Measurements from ENCODE around the gene SLC12A7.

Gene SLC12A7

DNA sequence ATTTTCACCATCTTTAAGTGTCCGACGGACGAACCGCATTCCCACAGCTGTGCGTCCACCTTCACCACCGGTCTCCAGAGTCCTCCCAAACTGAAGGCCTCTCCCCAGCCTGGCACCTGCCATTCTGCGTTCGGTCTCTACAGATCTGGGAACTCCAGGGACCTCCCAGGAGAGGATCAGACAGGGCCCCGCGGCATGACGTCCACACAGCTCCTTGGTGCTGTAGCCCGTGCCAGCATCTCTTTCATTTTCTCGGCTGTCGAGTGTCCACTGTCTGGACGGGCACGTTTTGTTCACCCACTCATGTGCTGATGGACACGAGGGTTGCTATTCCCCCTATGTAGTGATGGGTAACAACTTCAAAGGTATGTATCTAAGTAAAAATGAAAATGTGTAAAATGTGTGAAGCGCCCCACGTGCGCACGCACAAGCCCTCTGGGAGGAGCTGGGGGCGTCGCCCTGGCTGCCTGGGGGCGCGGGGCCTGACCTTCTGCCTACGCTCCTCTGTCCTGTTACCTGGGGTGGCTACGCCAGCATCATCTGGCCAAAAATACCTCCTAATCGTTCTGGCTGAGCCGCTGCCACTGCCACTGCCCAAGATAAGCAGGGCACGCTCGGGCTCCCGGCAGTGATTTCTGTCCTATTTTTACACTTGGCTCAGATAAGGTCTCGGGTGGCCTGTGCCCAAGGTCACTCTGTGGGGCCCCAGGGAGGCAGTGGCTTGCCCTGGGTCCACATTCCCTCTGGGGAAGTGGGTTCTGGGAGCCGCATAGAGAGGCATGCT is 10.8 kb upstream of the SLC12A7 start:
- intact Hi-C loops (cut with DNase I; ENCODE audit: low total_unique reads): no loop called here
- Histone ChIP-seq H3K27me3 (peaks cover 0 to 45% of the 10 kb centered on the region in 2 donors), H3K9me3 (no peaks in the 10 kb centered on the region), H3K36me3 (no peaks in the 10 kb centered on the region), H3K4me1 (peaks cover 0 to 13% (median 0%) of the 10 kb centered on the region in 4 donors), H3K4me3 (no peak overlapping the region), H3K27ac (no peak overlapping the region)
- DNase-seq: no peak
- TF ChIP-seq, protein P1, sequence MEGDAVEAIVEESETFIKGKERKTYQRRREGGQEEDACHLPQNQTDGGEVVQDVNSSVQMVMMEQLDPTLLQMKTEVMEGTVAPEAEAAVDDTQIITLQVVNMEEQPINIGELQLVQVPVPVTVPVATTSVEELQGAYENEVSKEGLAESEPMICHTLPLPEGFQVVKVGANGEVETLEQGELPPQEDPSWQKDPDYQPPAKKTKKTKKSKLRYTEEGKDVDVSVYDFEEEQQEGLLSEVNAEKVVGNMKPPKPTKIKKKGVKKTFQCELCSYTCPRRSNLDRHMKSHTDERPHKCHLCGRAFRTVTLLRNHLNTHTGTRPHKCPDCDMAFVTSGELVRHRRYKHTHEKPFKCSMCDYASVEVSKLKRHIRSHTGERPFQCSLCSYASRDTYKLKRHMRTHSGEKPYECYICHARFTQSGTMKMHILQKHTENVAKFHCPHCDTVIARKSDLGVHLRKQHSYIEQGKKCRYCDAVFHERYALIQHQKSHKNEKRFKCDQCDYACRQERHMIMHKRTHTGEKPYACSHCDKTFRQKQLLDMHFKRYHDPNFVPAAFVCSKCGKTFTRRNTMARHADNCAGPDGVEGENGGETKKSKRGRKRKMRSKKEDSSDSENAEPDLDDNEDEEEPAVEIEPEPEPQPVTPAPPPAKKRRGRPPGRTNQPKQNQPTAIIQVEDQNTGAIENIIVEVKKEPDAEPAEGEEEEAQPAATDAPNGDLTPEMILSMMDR (IDR thresholded peaks at IDR 0.05): no peak

- Histone ChIP-seq H3K4me3 (no peak overlapping the region), H3K36me3 (no peaks in the 10 kb centered on the region), H3K27me3 (peaks cover 0 to 47% of the 10 kb centered on the region in 2 donors), H3K9me3 (no peaks in the 10 kb centered on the region), H3K4me1 (peaks cover 0 to 13% (median 0%) of the 10 kb centered on the region in 4 donors), H3K27ac (no peak overlapping the region)
- DNase-seq: no peak
- intact Hi-C loops (cut with DNase I; ENCODE audit: low total_unique reads): no loop called here
- TF ChIP-seq, protein P1 (IDR thresholded peaks at IDR 0.05): no peak
These were observed 10.0 kb upstream of the SLC12A7 start for GRCh38 chr5:1121891-1122290.

DNA sequence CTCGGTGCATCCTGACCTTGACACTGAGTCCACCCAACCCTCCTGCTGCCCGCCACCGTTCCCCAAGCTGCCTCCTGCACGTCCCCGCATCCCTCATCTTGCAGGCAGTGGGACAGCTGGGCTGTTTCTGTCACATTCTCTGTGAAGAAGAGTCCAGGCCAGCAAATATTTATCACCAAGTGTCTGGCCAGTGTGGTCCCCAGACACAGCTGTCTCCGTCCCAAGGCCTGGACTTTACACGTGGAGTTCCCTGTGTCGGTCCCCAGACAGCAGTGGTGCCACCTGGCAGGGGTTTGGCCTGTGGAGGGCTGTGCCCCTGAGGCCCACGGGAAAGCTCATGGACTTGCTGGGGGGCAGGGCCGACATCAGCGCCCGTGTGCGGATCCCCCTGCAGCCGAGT is 9.2 kb upstream of the SLC12A7 start:
- Histone ChIP-seq H3K36me3 (no peaks in the 10 kb centered on the region), H3K4me3 (no peak overlapping the region), H3K9me3 (no peaks in the 10 kb centered on the region), H3K27ac (no peak overlapping the region), H3K27me3 (peaks cover 0 to 45% of the 10 kb centered on the region in 2 donors), H3K4me1 (peaks cover 0 to 13% (median 0%) of the 10 kb centered on the region in 4 donors)
- intact Hi-C loops (cut with DNase I; ENCODE audit: low total_unique reads): no loop called here
- DNase-seq: no peak
- TF ChIP-seq, protein P1 (IDR thresholded peaks at IDR 0.05): no peak

GRCh38 chr5:1120236-1120999 is 8.6 kb upstream of the SLC12A7 start:
- peaks cover 0 to 46% of the 10 kb centered on the region in 2 donors for H3K27me3 ChIP-seq
- no peak for DNase-seq
- no peak overlapping the region for H3K4me3 ChIP-seq
- H3K27ac ChIP-seq: no peak overlapping the region
- TF ChIP-seq, protein P1 (IDR thresholded peaks at IDR 0.05): no peak
- no peaks in the 10 kb centered on the region for H3K9me3 ChIP-seq
- H3K4me1 ChIP-seq: peaks cover 0 to 13% (median 0%) of the 10 kb centered on the region in 4 donors
- no peaks in the 10 kb centered on the region for H3K36me3 ChIP-seq
- intact Hi-C loops (cut with DNase I; ENCODE audit: low total_unique reads): no loop called here

- Histone ChIP-seq H3K27ac (no peak overlapping the region), H3K4me3 (no peak overlapping the region), H3K9me3 (no peaks in the 10 kb centered on the region), H3K27me3 (peaks cover 0 to 51% of the 10 kb centered on the region in 2 donors), H3K4me1 (peaks cover 0 to 13% (median 0%) of the 10 kb centered on the region in 4 donors), H3K36me3 (no peaks in the 10 kb centered on the region)
- intact Hi-C loops (cut with DNase I; ENCODE audit: low total_unique reads): no loop called here
- DNase-seq: no peak
- TF ChIP-seq, protein P1 (IDR thresholded peaks at IDR 0.05): no peak
These were observed 7.5 kb upstream of the SLC12A7 start for GRCh38 chr5:1119312-1119831.
